Mammary epithelial cell (primary cell): ENCODE data around the gene PALD1.

Experiments used
- EZH2 ChIP-seq: IDR thresholded peaks from 2 replicates; pipeline ENCODE4 v1.6.1; 2012; ENCODE audit warnings: low read length, inconsistent platforms, borderline replicate concordance
- TF ChIP-seq, protein P1 (sequence below), 2 donors: IDR thresholded peaks in 1 of 2; conservative IDR thresholded peaks in 1 of 2; 2 replicates each; pipeline ENCODE4 v1.5.1; 2011 to 2012; ENCODE audit warnings: inconsistent platforms in 2 of 2, low read length in 2 of 2, mild to moderate bottlenecking in 2 of 2, control low read depth in 1 of 2, low read depth in 1 of 2; ENCODE audit not compliant: insufficient read depth in 1 of 2; ENCODE audit errors: extremely low read depth in 1 of 2

DNA sequence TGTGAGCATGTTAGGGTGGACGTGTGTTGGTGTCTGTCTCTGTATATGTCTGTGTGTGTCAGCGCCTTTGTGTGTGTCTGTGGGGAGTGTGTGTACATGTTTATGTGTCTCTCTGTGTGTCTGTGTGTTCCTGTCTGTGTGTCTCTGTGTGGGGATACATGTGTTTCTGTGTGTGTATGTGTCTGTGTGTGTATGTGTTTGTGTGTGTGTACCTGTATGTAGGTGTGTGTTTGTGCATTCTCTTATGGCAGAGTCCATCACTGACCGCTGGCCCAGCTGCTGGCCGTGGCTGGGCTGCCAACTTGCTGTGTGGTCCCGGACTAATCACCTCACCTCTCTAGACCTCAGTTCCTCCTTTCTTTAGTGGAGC, 54.6 kb downstream of the PALD1 start:
- TF ChIP-seq EZH2 = no peak
- TF ChIP-seq, protein P1, sequence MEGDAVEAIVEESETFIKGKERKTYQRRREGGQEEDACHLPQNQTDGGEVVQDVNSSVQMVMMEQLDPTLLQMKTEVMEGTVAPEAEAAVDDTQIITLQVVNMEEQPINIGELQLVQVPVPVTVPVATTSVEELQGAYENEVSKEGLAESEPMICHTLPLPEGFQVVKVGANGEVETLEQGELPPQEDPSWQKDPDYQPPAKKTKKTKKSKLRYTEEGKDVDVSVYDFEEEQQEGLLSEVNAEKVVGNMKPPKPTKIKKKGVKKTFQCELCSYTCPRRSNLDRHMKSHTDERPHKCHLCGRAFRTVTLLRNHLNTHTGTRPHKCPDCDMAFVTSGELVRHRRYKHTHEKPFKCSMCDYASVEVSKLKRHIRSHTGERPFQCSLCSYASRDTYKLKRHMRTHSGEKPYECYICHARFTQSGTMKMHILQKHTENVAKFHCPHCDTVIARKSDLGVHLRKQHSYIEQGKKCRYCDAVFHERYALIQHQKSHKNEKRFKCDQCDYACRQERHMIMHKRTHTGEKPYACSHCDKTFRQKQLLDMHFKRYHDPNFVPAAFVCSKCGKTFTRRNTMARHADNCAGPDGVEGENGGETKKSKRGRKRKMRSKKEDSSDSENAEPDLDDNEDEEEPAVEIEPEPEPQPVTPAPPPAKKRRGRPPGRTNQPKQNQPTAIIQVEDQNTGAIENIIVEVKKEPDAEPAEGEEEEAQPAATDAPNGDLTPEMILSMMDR (conservative IDR thresholded peaks at IDR 0.05 in 1 of 2, IDR thresholded peaks at IDR 0.05 in 1 of 2; ENCODE audit: extremely low read depth in 1 of 2, insufficient read depth in 1 of 2, low read depth in 1 of 2, low read length in 2 of 2) = no peak
